K562 (cell line): ENCODE measurements around the gene TNRC6B. TPM values are rescaled to one million over a fixed set of nuclear protein-coding genes. Genes with fewer than 3 reads are reported as not detected.

Experiments used
- AFF4 ChIP-seq: sonication (generic); formaldehyde crosslinking; IDR thresholded peaks from 2 replicates; pipeline ENCODE4 v1.8.0; 2023; ENCODE audit warnings: mild to moderate bottlenecking, missing genetic modification reagents
- CBX2 ChIP-seq: fragments of 200-600 bp; sonication (generic); IDR thresholded peaks from one replicate; pipeline ENCODE4 v1.6.1; 2012; ENCODE audit warnings: mild to moderate bottlenecking, low read length, inconsistent platforms; ENCODE audit not compliant: insufficient read depth, poor library complexity, severe bottlenecking
- COPS2 ChIP-seq: fragments of 450-650 bp; conservative IDR thresholded peaks from 2 replicates; pipeline ENCODE4 v1.6.1; 2016; ENCODE audit warnings: mild to moderate bottlenecking, moderate library complexity
- FOXK2 ChIP-seq, 2 experiments: fragments of 450-650 bp; IDR thresholded peaks in 1 of 2; conservative IDR thresholded peaks in 1 of 2; 2 replicates each; pipeline ENCODE4 v1.6.1; 2016; ENCODE audit warnings: low read depth in 2 of 2, mild to moderate bottlenecking in 1 of 2
- HBP1 ChIP-seq: fragments of 450-650 bp; formaldehyde crosslinking; IDR thresholded peaks from 2 replicates; pipeline ENCODE4 v1.4.0; 2022; ENCODE audit warnings: missing genetic modification characterization
- HNRNPLL ChIP-seq: fragments of 200-400 bp; formaldehyde crosslinking; IDR thresholded peaks from 2 replicates; pipeline ENCODE4 v1.6.1; 2017; ENCODE audit warnings: low read length, low read depth, mild to moderate bottlenecking; ENCODE audit not compliant: poor library complexity, severe bottlenecking
- HNRNPUL1 ChIP-seq: fragments of 200-400 bp; formaldehyde crosslinking; IDR thresholded peaks from 2 replicates; pipeline ENCODE4 v1.6.1; 2017; ENCODE audit warnings: low read length
- KDM5B ChIP-seq: fragments of 200-600 bp; sonication (generic); IDR thresholded peaks from 2 replicates; pipeline ENCODE4 v1.6.1; 2012; ENCODE audit warnings: low read depth, mild to moderate bottlenecking, moderate library complexity, low read length, control low read depth, inconsistent platforms; ENCODE audit not compliant: insufficient replicate concordance
- KLF16 ChIP-seq: IDR thresholded peaks from 2 replicates; pipeline ENCODE4 v1.6.1; 2016; ENCODE audit warnings: antibody characterized with exemption
- MCM5 ChIP-seq: fragments of 450-650 bp; IDR thresholded peaks from 2 replicates; pipeline ENCODE4 v1.6.1; 2016; ENCODE audit warnings: low read depth
- MEIS2 ChIP-seq: fragments of 450-650 bp; IDR thresholded peaks from 2 replicates; pipeline ENCODE4 v1.6.1; 2014; ENCODE audit warnings: mild to moderate bottlenecking; ENCODE audit not compliant: partially characterized antibody
- NFXL1 ChIP-seq: fragments of 450-650 bp; formaldehyde crosslinking; IDR thresholded peaks from 2 replicates; pipeline ENCODE4 v1.4.0; 2021; ENCODE audit warnings: mild to moderate bottlenecking
- POLR2B ChIP-seq: fragments of 450-650 bp; IDR thresholded peaks from 2 replicates; pipeline ENCODE4 v1.6.1; 2018; ENCODE audit warnings: low read depth; ENCODE audit not compliant: partially characterized antibody
- SIN3B ChIP-seq: fragments of 450-650 bp; IDR thresholded peaks from 2 replicates; pipeline ENCODE4 v1.6.1; 2017; ENCODE audit warnings: low read depth, mild to moderate bottlenecking, moderate library complexity
- SMC3 ChIP-seq: conservative IDR thresholded peaks from 2 replicates; pipeline ENCODE4 v1.6.1; 2011; ENCODE audit warnings: low read depth, low read length, improper control_type of control experiment; ENCODE audit not compliant: insufficient read depth
- SPI1 ChIP-seq: IDR thresholded peaks from 2 replicates; pipeline ENCODE4 v1.6.1; 2011; ENCODE audit warnings: low read depth, low read length, control low read depth, borderline replicate concordance
- U2AF1 ChIP-seq: fragments of 200-400 bp; formaldehyde crosslinking; optimal IDR thresholded peaks from 2 replicates; pipeline ENCODE3; 2017; ENCODE audit warnings: mild to moderate bottlenecking, low read depth, low read length, moderate library complexity
- ZC3H4 ChIP-seq: sonication (generic); formaldehyde crosslinking; IDR thresholded peaks from 2 replicates; pipeline ENCODE4 v1.9.0; 2021; ENCODE audit warnings: missing genetic modification reagents, borderline replicate concordance
- ZEB2 ChIP-seq: fragments of 450-650 bp; IDR thresholded peaks from 2 replicates; pipeline ENCODE4 v1.6.1; 2016
- ZNF146 ChIP-seq: IDR thresholded peaks from one replicate; pipeline ENCODE4 v1.6.1; 2018; ENCODE audit warnings: missing compliant biosample characterization; ENCODE audit not compliant: unreplicated experiment
- ZNF3 ChIP-seq: fragments of 250-450 bp; sonication (Bioruptor Pico); IDR thresholded peaks from 2 replicates; pipeline ENCODE4 v1.5.0; 2021; ENCODE audit warnings: mild to moderate bottlenecking, moderate library complexity
- ZNF431 ChIP-seq: sonication (generic); formaldehyde crosslinking; IDR thresholded peaks from 2 replicates; pipeline ENCODE4 v1.8.0; 2022; ENCODE audit warnings: mild to moderate bottlenecking, missing genetic modification reagents
- ZNF668 ChIP-seq: fragments of 250-450 bp; sonication (Bioruptor Pico); IDR thresholded peaks from 2 replicates; pipeline ENCODE4 v1.8.0; 2022; ENCODE audit warnings: mild to moderate bottlenecking, inconsistent platforms
- polyA plus RNA-seq, 8 experiments: library from polyadenylated mRNA; depleted of rRNA in 4 of 8; stranded (reverse) in 5 of 8; unstranded in 3 of 8; fragments of >200 nt; fragmentation: Nextera tagmentation in 2 of 8; fragmentation: Illumina TruSeq in 1 of 8; extraction: Ambion mirVana in 2 of 8; extraction: Trizol in 1 of 8; gene quantifications; 2 replicates each; pipeline versions ENCODE4 v1.2.1 to v1.2.3, GENCODE V29; 2011 to 2014; ENCODE audit warnings: inconsistent platforms in 1 of 8, missing spikeins in 1 of 8
- total RNA-seq, 7 experiments: library from RNA; depleted of rRNA in 6 of 7; stranded (reverse); fragments of >200 nt in 6 of 7; fragmentation: Illumina TruSeq in 2 of 7; extraction: Trizol in 2 of 7; gene quantifications; 2 replicates each; pipeline versions ENCODE4 v1.2.1 to v1.2.3, GENCODE V29; 2011 to 2021; ENCODE audit warnings: low replicate concordance in 1 of 7

TNRC6B gene
- total and polyA plus RNA-seq, 9 of the 15 experiments (the other 6 are each of a cell fraction or from before 2014, with no cell fraction given): 0.96 to 18.8 (median 10.8) TPM

GRCh38 chr22:40348025-40348658 is 170.4 kb downstream of the TNRC6B start (continued):
- TF ChIP-seq ZNF668 (CRISPR knock-in tag) (no peak), CBX2 (no peak), POLR2B (no peak), MCM5 (no peak), SPI1 (no peak), COPS2 (no peak), ZNF146 (no peak), NFXL1 (CRISPR knock-in tag) (no peak), AFF4 (no peak), ZNF431 (no peak), SMC3 (peak; percentile 40; the same call in 1 of the 2 replicates), ZEB2 (no peak), U2AF1 (no peak), HBP1 (CRISPR knock-in tag) (no peak), MEIS2 (no peak), SIN3B (no peak), KLF16 (no peak), ZNF3 (CRISPR knock-in tag) (no peak), KDM5B (no peak), ZC3H4 (CRISPR knock-in tag) (no peak), HNRNPUL1 (no peak), FOXK2 (conservative IDR thresholded peaks at IDR 0.05 in 1 of 2, IDR thresholded peaks at IDR 0.05 in 1 of 2; ENCODE audit: low read depth in 2 of 2) (no peak), HNRNPLL (no peak)
